Fibroblast of lung (primary cell): ENCODE results near the gene APOBEC3F. TPM values are rescaled to one million over a fixed set of nuclear protein-coding genes. Genes with fewer than 3 reads are reported as not detected.

ENCODE experiments used
- DNase-seq, 2 donors: peaks; one replicate each; pipeline versions ENCODE4 v3.0.0 to v3.0.0-alpha.2; 2010; ENCODE audit warnings: low read depth in 2 of 2
- H2AFZ ChIP-seq: 2 replicates; pipeline ENCODE4 v1.5.1; 2012; ENCODE audit warnings: low read length, control low read depth, inconsistent platforms
- H3K27ac ChIP-seq: 2 replicates; pipeline ENCODE4 v1.5.1; 2011; ENCODE audit warnings: low read length, control low read depth; ENCODE audit not compliant: insufficient read depth
- H3K27me3 ChIP-seq: 2 replicates; pipeline ENCODE4 v1.5.1; 2011; ENCODE audit warnings: mild to moderate bottlenecking, low read length; ENCODE audit not compliant: control insufficient read depth, insufficient read depth
- H3K36me3 ChIP-seq: 2 replicates; pipeline ENCODE4 v1.5.1; 2011; ENCODE audit warnings: low read length; ENCODE audit not compliant: control insufficient read depth, insufficient read depth
- H3K4me1 ChIP-seq: 2 replicates; pipeline ENCODE4 v1.5.1; 2011; ENCODE audit warnings: low read length; ENCODE audit not compliant: control insufficient read depth, insufficient read depth; ENCODE audit errors: extremely low read depth
- H3K4me2 ChIP-seq: 2 replicates; pipeline ENCODE4 v1.5.1; 2011; ENCODE audit warnings: low read length, control low read depth; ENCODE audit not compliant: insufficient read depth; ENCODE audit errors: extremely low read depth
- H3K4me3 ChIP-seq, 4 experiments: fragments of 200-600 bp in 1 of 4; sonication (generic) in 1 of 4; replicated peaks in 1 of 4; 2 replicates each; pipeline ENCODE4 v1.5.1; 2011 to 2016; ENCODE audit warnings: low read length in 4 of 4, low read depth in 3 of 4, mild to moderate bottlenecking in 3 of 4, control low read depth in 2 of 4, inconsistent platforms in 1 of 4, mixed read lengths in 1 of 4; ENCODE audit not compliant: insufficient read depth in 1 of 4; ENCODE audit errors: control extremely low read depth in 1 of 4
- H3K79me2 ChIP-seq: 2 replicates; pipeline ENCODE4 v1.5.1; 2012; ENCODE audit warnings: mild to moderate bottlenecking, low read length, inconsistent platforms; ENCODE audit not compliant: control insufficient read depth, insufficient read depth
- H3K9ac ChIP-seq: 2 replicates; pipeline ENCODE4 v1.5.1; 2011; ENCODE audit warnings: mild to moderate bottlenecking, low read length, control low read depth; ENCODE audit not compliant: insufficient read depth
- H3K9me3 ChIP-seq: 2 replicates; pipeline ENCODE4 v1.5.1; 2012; ENCODE audit warnings: low read depth, low read length; ENCODE audit not compliant: control insufficient read depth, insufficient read depth
- H4K20me1 ChIP-seq: 2 replicates; pipeline ENCODE4 v1.5.1; 2011; ENCODE audit warnings: low read length; ENCODE audit not compliant: control insufficient read depth, insufficient read depth; ENCODE audit errors: extremely low read depth
- EZH2 ChIP-seq: IDR thresholded peaks from 2 replicates; pipeline ENCODE4 v1.5.1; 2012; ENCODE audit warnings: low read length, control low read depth, mild to moderate bottlenecking; ENCODE audit errors: missing control alignments
- polyA plus RNA-seq, 2 donors: library from polyadenylated mRNA; depleted of rRNA in 1 of 2; stranded (reverse) in 1 of 2; unstranded in 1 of 2; fragments of >200 nt; gene quantifications; 2 replicates each; pipeline ENCODE4 v1.2.1, GENCODE V29; 2011 to 2012; ENCODE audit warnings: missing spikeins in 1 of 2
- total RNA-seq: library from RNA; depleted of rRNA; stranded (reverse); fragments of >200 nt; gene quantifications from 2 replicates; pipeline ENCODE4 v1.2.1, GENCODE V29; 2014
- TF ChIP-seq, protein P1 (sequence below), 2 donors: IDR thresholded peaks in 1 of 2; conservative IDR thresholded peaks in 1 of 2; 1 replicate in 1 of 2; 2 replicates in 1 of 2; pipeline ENCODE4 v1.5.1; 2011 to 2012; ENCODE audit warnings: low read length in 2 of 2, control low read depth in 1 of 2, inconsistent platforms in 1 of 2, low read depth in 1 of 2, mild to moderate bottlenecking in 1 of 2

Gene APOBEC3F
- total and polyA plus RNA-seq, 2 donors (not counting 1 experiment from before 2014, with no cell fraction given) = 6.3 to 7.8 TPM

DNA sequence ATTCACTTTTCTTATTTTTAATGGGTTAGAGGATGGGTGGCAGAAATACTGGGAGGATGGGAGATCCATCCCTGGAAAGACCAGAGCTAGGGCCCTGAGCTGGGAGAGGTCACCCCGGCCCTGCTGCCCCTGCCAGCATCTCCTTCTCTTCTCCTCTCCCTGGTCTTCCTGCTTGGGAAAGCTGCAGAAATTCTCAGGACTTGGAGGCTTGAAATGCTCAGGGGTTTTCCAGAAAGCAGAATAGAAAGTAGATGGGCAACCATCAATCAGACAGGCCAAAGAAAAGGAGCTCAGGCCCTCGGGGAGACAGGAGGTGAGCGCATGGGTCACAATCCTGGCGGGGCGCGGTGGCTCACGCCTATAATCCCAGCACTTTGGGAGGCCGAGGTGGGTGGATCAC, 57.9 kb downstream of the APOBEC3F start:
- H4K20me1 ChIP-seq = no peaks in the 10 kb centered on the region
- H2AFZ ChIP-seq = no peak overlapping the region
- no peaks in the 10 kb centered on the region for H3K36me3 ChIP-seq
- TF ChIP-seq, protein P1, sequence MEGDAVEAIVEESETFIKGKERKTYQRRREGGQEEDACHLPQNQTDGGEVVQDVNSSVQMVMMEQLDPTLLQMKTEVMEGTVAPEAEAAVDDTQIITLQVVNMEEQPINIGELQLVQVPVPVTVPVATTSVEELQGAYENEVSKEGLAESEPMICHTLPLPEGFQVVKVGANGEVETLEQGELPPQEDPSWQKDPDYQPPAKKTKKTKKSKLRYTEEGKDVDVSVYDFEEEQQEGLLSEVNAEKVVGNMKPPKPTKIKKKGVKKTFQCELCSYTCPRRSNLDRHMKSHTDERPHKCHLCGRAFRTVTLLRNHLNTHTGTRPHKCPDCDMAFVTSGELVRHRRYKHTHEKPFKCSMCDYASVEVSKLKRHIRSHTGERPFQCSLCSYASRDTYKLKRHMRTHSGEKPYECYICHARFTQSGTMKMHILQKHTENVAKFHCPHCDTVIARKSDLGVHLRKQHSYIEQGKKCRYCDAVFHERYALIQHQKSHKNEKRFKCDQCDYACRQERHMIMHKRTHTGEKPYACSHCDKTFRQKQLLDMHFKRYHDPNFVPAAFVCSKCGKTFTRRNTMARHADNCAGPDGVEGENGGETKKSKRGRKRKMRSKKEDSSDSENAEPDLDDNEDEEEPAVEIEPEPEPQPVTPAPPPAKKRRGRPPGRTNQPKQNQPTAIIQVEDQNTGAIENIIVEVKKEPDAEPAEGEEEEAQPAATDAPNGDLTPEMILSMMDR (conservative IDR thresholded peaks at IDR 0.05 in 1 of 2, IDR thresholded peaks at IDR 0.05 in 1 of 2; ENCODE audit: low read depth in 1 of 2, low read length in 2 of 2) = no peak
- TF ChIP-seq EZH2 = no peak
- DNase-seq = no peak
- H3K4me2 ChIP-seq = no peak overlapping the region
- no peak overlapping the region for H3K27ac ChIP-seq
- no peak overlapping the region for H3K9ac ChIP-seq
- no peak overlapping the region for H3K4me3 ChIP-seq
- no peaks in the 10 kb centered on the region for H3K4me1 ChIP-seq
- H3K79me2 ChIP-seq = no peaks in the 10 kb centered on the region
- no peaks in the 10 kb centered on the region for H3K9me3 ChIP-seq
- peaks cover 3% of the 10 kb centered on the region for H3K27me3 ChIP-seq

DNA sequence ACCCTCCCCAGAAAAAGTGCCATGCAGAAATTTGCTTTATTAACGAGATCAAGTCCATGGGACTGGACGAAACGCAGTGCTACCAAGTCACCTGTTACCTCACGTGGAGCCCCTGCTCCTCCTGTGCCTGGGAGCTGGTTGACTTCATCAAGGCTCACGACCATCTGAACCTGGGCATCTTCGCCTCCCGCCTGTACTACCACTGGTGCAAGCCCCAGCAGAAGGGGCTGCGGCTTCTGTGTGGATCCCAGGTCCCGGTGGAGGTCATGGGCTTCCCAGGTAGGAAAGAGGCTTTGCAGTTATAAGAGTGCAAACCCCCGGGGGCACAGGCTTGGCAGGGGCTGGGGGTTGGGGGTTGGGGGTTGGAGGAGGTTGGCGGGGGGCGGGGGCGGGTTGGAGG, 60.6 kb downstream of the APOBEC3F start:
- no peak overlapping the region for H3K4me2 ChIP-seq
- no peaks in the 10 kb centered on the region for H3K36me3 ChIP-seq
- no peaks in the 10 kb centered on the region for H4K20me1 ChIP-seq
- H3K4me1 ChIP-seq = no peaks in the 10 kb centered on the region
- H3K27ac ChIP-seq = no peak overlapping the region
- no peak for TF ChIP-seq EZH2
- TF ChIP-seq, protein P1 (conservative IDR thresholded peaks at IDR 0.05 in 1 of 2, IDR thresholded peaks at IDR 0.05 in 1 of 2; ENCODE audit: low read depth in 1 of 2, low read length in 2 of 2) = no peak
- no peak overlapping the region for H3K9ac ChIP-seq
- H3K4me3 ChIP-seq = no peak overlapping the region
- no peak overlapping the region for H2AFZ ChIP-seq
- peaks cover 3% of the 10 kb centered on the region for H3K27me3 ChIP-seq
- no peaks in the 10 kb centered on the region for H3K79me2 ChIP-seq
- DNase-seq = no peak
- no peaks in the 10 kb centered on the region for H3K9me3 ChIP-seq

DNA sequence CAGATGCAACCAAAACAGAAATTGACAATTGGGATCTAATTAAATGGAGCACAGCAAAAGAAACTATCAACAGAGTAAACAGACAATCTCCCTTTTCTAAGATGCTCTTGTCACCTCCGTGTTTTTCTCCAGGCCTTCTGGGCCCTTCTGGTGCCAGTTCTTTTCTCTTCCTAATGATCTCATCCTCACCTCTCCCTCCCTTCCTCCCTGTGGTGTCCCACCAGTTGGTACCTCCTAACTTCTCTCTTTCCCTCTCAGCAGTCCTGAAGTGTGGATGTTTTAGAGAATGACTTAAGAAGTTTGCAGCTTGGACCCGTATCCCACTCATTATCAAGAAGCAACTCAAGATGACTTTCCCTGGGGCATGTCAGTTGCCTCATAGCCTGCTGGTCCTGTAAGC, 62.8 kb downstream of the APOBEC3F start:
- Histone ChIP-seq H3K4me3 (no peak overlapping the region), H3K27me3 (peaks cover 3% of the 10 kb centered on the region), H3K4me2 (no peak overlapping the region), H3K9ac (no peak overlapping the region), H3K4me1 (no peaks in the 10 kb centered on the region), H3K36me3 (no peaks in the 10 kb centered on the region), H3K9me3 (no peaks in the 10 kb centered on the region), H2AFZ (no peak overlapping the region), H4K20me1 (no peaks in the 10 kb centered on the region), H3K27ac (no peak overlapping the region), H3K79me2 (no peaks in the 10 kb centered on the region)
- TF ChIP-seq, protein P1 (conservative IDR thresholded peaks at IDR 0.05 in 1 of 2, IDR thresholded peaks at IDR 0.05 in 1 of 2; ENCODE audit: low read depth in 1 of 2, low read length in 2 of 2) = no peak
- no peak for TF ChIP-seq EZH2
- no peak for DNase-seq

Other genes starting within 250 kb of the APOBEC3F start
- 23.4 and 25.1 TPM in 2 replicates for gene DNAL4, start 246.7 kb upstream of the APOBEC3F start, total RNA-seq
- 9.0 and 13.3 TPM in 2 replicates for gene DNAL4, start 246.7 kb upstream of the APOBEC3F start, polyA plus RNA-seq
- 1.0 and 2.0 TPM in 2 replicates for gene NPTXR, start 196.8 kb upstream of the APOBEC3F start, total RNA-seq
- 0.84 and 1.0 TPM in 2 replicates for gene NPTXR, start 196.8 kb upstream of the APOBEC3F start, polyA plus RNA-seq
- gene CBX6, start 168.6 kb upstream of the APOBEC3F start, total RNA-seq = 45.7 and 53.8 TPM in 2 replicates
- 20.3 and 25.5 TPM in 2 replicates for gene CBX6, start 168.6 kb upstream of the APOBEC3F start, polyA plus RNA-seq
- not detected in 2 replicates for gene APOBEC3A, start 83.3 kb upstream of the APOBEC3F start, total RNA-seq
- gene APOBEC3A, start 83.3 kb upstream of the APOBEC3F start, polyA plus RNA-seq = not detected in 2 replicates
- gene APOBEC3B, start 58.5 kb upstream of the APOBEC3F start, total RNA-seq = 0.77 and 2.3 TPM in 2 replicates
- 10.3 and 51.7 TPM in 2 replicates for gene APOBEC3B, start 58.5 kb upstream of the APOBEC3F start, polyA plus RNA-seq
- gene APOBEC3C, start 26.6 kb upstream of the APOBEC3F start, total RNA-seq = 9.5 and 19.2 TPM in 2 replicates
- 44.5 and 54.2 TPM in 2 replicates for gene APOBEC3C, start 26.6 kb upstream of the APOBEC3F start, polyA plus RNA-seq
- gene APOBEC3D, start 19.7 kb upstream of the APOBEC3F start, total RNA-seq = 4.9 and 5.9 TPM in 2 replicates
- 3.0 and 4.7 TPM in 2 replicates for gene APOBEC3D, start 19.7 kb upstream of the APOBEC3F start, polyA plus RNA-seq
- 21.8 and 22.1 TPM in 2 replicates for gene APOBEC3G, start 36.4 kb downstream of the APOBEC3F start, total RNA-seq
- gene APOBEC3G, start 36.4 kb downstream of the APOBEC3F start, polyA plus RNA-seq = 11.0 and 14.3 TPM in 2 replicates
- 0.26 and 1.3 TPM in 2 replicates for gene APOBEC3H, start 56.4 kb downstream of the APOBEC3F start, total RNA-seq
- 0.20 TPM in 1 of 2 replicates, not detected in the other for gene APOBEC3H, start 56.4 kb downstream of the APOBEC3F start, polyA plus RNA-seq
- 8.7 and 14.7 TPM in 2 replicates for gene CBX7, start 111.8 kb downstream of the APOBEC3F start, total RNA-seq
- gene CBX7, start 111.8 kb downstream of the APOBEC3F start, polyA plus RNA-seq = 2.8 TPM in 2 replicates
- gene PDGFB, start 204.1 kb downstream of the APOBEC3F start, total RNA-seq = under 0.01 TPM in 1 of 2 replicates, not detected in the other
- gene PDGFB, start 204.1 kb downstream of the APOBEC3F start, polyA plus RNA-seq = 0.03 and 0.50 TPM in 2 replicates